SU-DHL-6 (cell line): ENCODE results near the gene CAMK1.

Source experiments
- H2AFZ ChIP-seq: fragments of 200-600 bp; sonication (generic); 2 replicates; pipeline ENCODE4 v1.6.1; 2014; ENCODE audit warnings: low read depth, mild to moderate bottlenecking, moderate library complexity, mixed read lengths, antibody characterized with exemption, low read length; ENCODE audit not compliant: severe bottlenecking
- H3F3A ChIP-seq: fragments of 200-600 bp; shearing (Covaris generic); 2 replicates; pipeline ENCODE4 v1.6.0; 2016; ENCODE audit warnings: antibody characterized with exemption, mild to moderate bottlenecking; ENCODE audit not compliant: insufficient read depth
- H3K27ac ChIP-seq: fragments of 200-600 bp; sonication (generic); 2 replicates; pipeline ENCODE4 v1.5.1; 2016; ENCODE audit warnings: low read depth, mild to moderate bottlenecking, low read length, moderate library complexity, mixed read lengths
- H3K27me3 ChIP-seq: fragments of 200-600 bp; sonication (generic), shearing (Covaris generic); 2 replicates; pipeline ENCODE4 v1.6.0; 2014; ENCODE audit warnings: mild to moderate bottlenecking, low read length
- H3K36me3 ChIP-seq: fragments of 200-600 bp; sonication (generic); 2 replicates; pipeline ENCODE4 v1.6.1; 2014; ENCODE audit warnings: mild to moderate bottlenecking, low read length, mixed read lengths
- H3K4me2 ChIP-seq: fragments of 300-600, 200-600 bp; shearing (Covaris generic), sonication (generic); 2 replicates; pipeline ENCODE4 v1.6.0; 2014; ENCODE audit warnings: low read length, low read depth, mild to moderate bottlenecking; ENCODE audit not compliant: poor library complexity, severe bottlenecking
- H3K4me3 ChIP-seq: fragments of 200-600 bp; sonication (generic); 2 replicates; pipeline ENCODE4 v1.5.1; 2014; ENCODE audit warnings: antibody characterized with exemption, low read length, mild to moderate bottlenecking, mixed read lengths; ENCODE audit not compliant: insufficient read depth, poor library complexity, severe bottlenecking
- H3K79me2 ChIP-seq: fragments of 200-600 bp; sonication (generic); 2 replicates; pipeline ENCODE4 v1.6.1; 2014; ENCODE audit warnings: mild to moderate bottlenecking, low read length, moderate library complexity; ENCODE audit not compliant: insufficient read depth
- H3K9ac ChIP-seq: fragments of 200-600 bp; sonication (generic); 2 replicates; pipeline ENCODE4 v1.7.0; 2014; ENCODE audit warnings: mild to moderate bottlenecking, low read length
- H3K9me2 ChIP-seq: fragments of 200-600 bp; sonication (generic); replicated peaks from 2 replicates; pipeline ENCODE4 v1.6.1; 2014; ENCODE audit warnings: low read length; ENCODE audit not compliant: insufficient read depth
- H3K9me3 ChIP-seq: fragments of 200-600 bp; sonication (generic); 2 replicates; pipeline ENCODE4 v1.6.1; 2014; ENCODE audit warnings: low read length, mixed read lengths; ENCODE audit not compliant: insufficient read depth
- H4K20me1 ChIP-seq: fragments of 200-600 bp; sonication (generic); 2 replicates; pipeline ENCODE4 v1.6.1; 2014; ENCODE audit warnings: low read depth, mild to moderate bottlenecking, antibody characterized with exemption, low read length, moderate library complexity, mixed read lengths
- CTCF ChIP-seq: fragments of 200-600 bp; sonication (generic); IDR thresholded peaks from one replicate; pipeline ENCODE4 v1.5.1; 2017; ENCODE audit warnings: antibody characterized with exemption, mild to moderate bottlenecking, low read length, moderate library complexity; ENCODE audit not compliant: insufficient read depth, poor library complexity, severe bottlenecking
- EZH2phosphoT487 ChIP-seq: fragments of 200-600 bp; sonication (generic), shearing (Covaris generic); conservative IDR thresholded peaks from 2 replicates; pipeline ENCODE4 v1.6.1; 2018; ENCODE audit warnings: mild to moderate bottlenecking, antibody characterized with exemption, low read length, moderate library complexity, mixed read lengths

CAMK1 gene

GRCh38 chr3:9716801-9717555, 52.8 kb downstream of the CAMK1 start:
- Histone ChIP-seq H3F3A (no peaks in the 10 kb centered on the region), H2AFZ (no peak overlapping the region), H3K36me3 (no peaks in the 10 kb centered on the region), H3K4me3 (no peak overlapping the region), H3K9ac (no peak overlapping the region), H3K9me3 (no peaks in the 10 kb centered on the region), H3K4me2 (no peak overlapping the region), H3K27ac (no peak overlapping the region), H4K20me1 (no peaks in the 10 kb centered on the region), H3K27me3 (no peaks in the 10 kb centered on the region), H3K9me2 (no peaks in the 10 kb centered on the region), H3K79me2 (no peaks in the 10 kb centered on the region)
- no peak for TF ChIP-seq CTCF
- TF ChIP-seq EZH2phosphoT487, result no peak

- no peaks in the 10 kb centered on the region for H4K20me1 ChIP-seq
- no peak overlapping the region for H2AFZ ChIP-seq
- no peaks in the 10 kb centered on the region for H3K9me2 ChIP-seq
- H3F3A ChIP-seq, result no peaks in the 10 kb centered on the region
- no peak for TF ChIP-seq EZH2phosphoT487
- no peak for TF ChIP-seq CTCF
- no peak overlapping the region for H3K4me2 ChIP-seq
- H3K79me2 ChIP-seq, result no peaks in the 10 kb centered on the region
- H3K9ac ChIP-seq, result no peak overlapping the region
- no peaks in the 10 kb centered on the region for H3K9me3 ChIP-seq
- no peaks in the 10 kb centered on the region for H3K36me3 ChIP-seq
- H3K4me3 ChIP-seq, result no peak overlapping the region
- H3K27me3 ChIP-seq, result no peaks in the 10 kb centered on the region
- H3K27ac ChIP-seq, result no peak overlapping the region
Observed at GRCh38 chr3:9715764-9716437, 53.8 kb downstream of the CAMK1 start.

- Histone ChIP-seq H3K27ac (no peak overlapping the region), H3K27me3 (no peaks in the 10 kb centered on the region), H3K36me3 (no peaks in the 10 kb centered on the region), H3K9me3 (no peaks in the 10 kb centered on the region), H3K4me2 (no peak overlapping the region), H3K9ac (no peak overlapping the region), H3K79me2 (no peaks in the 10 kb centered on the region), H3F3A (no peaks in the 10 kb centered on the region), H2AFZ (no peak overlapping the region), H3K9me2 (no peaks in the 10 kb centered on the region), H4K20me1 (no peaks in the 10 kb centered on the region), H3K4me3 (no peak overlapping the region)
- no peak for TF ChIP-seq EZH2phosphoT487
- no peak for TF ChIP-seq CTCF
Observed at GRCh38 chr3:9715136-9715535, 54.6 kb downstream of the CAMK1 start.
